MM.1S (cell line): ENCODE data around the gene TUBA4A.

ENCODE experiments used
- EZH2 ChIP-seq: fragments of 300-600 bp; sonication (generic); optimal IDR thresholded peaks from 2 replicates; pipeline ENCODE3; 2017; ENCODE audit warnings: low read depth, mild to moderate bottlenecking, antibody characterized with exemption, low read length, mixed read lengths
- EZH2phosphoT487 ChIP-seq: fragments of 300-600 bp; sonication (generic); IDR thresholded peaks from 2 replicates; pipeline ENCODE4 v1.6.1; 2018; ENCODE audit warnings: antibody characterized with exemption, low read length
- TF ChIP-seq, protein P1 (sequence below): fragments of 300-600 bp; sonication (generic); IDR thresholded peaks from 2 replicates; pipeline ENCODE4 v1.5.1; 2016; ENCODE audit warnings: antibody characterized with exemption, low read length, mixed read lengths

DNA sequence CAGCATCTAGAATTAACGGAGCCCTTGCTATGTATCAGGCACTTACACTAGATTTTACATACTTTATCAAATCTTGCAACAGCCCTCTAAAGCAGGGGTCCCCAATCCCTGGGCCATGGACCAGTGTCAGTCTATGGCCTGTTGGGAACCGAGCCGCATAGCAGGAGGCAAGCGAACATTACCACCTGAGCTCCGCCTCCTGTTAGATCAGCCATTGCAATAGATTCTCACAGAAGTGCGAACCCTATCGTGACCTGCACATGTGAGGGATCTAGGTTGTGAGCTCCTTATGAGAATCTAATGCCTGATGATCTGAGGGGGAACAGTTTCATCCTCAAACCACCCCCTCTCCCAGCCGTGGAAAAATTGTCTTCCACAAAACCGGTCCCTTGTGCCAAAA is 38.9 kb upstream of the TUBA4A start:
- TF ChIP-seq, protein P1, sequence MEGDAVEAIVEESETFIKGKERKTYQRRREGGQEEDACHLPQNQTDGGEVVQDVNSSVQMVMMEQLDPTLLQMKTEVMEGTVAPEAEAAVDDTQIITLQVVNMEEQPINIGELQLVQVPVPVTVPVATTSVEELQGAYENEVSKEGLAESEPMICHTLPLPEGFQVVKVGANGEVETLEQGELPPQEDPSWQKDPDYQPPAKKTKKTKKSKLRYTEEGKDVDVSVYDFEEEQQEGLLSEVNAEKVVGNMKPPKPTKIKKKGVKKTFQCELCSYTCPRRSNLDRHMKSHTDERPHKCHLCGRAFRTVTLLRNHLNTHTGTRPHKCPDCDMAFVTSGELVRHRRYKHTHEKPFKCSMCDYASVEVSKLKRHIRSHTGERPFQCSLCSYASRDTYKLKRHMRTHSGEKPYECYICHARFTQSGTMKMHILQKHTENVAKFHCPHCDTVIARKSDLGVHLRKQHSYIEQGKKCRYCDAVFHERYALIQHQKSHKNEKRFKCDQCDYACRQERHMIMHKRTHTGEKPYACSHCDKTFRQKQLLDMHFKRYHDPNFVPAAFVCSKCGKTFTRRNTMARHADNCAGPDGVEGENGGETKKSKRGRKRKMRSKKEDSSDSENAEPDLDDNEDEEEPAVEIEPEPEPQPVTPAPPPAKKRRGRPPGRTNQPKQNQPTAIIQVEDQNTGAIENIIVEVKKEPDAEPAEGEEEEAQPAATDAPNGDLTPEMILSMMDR, result no peak
- no peak for TF ChIP-seq EZH2
- TF ChIP-seq EZH2phosphoT487, result no peak
